Effector memory CD8-positive, alpha-beta T cell (primary cell): ENCODE measurements around the gene PDGFC.

Experiments used
- ATAC-seq: fragments of 150-1000 bp; cut with Tn5 transposase; replicated peaks from 2 replicates; pipeline ENCODE4 v1.10.0; 2021; ENCODE audit warnings: mild to moderate bottlenecking, moderate library complexity
- DNase-seq, 3 experiments: peaks; one replicate each; pipeline ENCODE4 v3.0.0; 2021
- H3K27ac Mint-ChIP-seq, 2 donors: one replicate each; pipeline ENCODE4 v1.8.0; 2022; ENCODE audit warnings: mild to moderate bottlenecking in 2 of 2, mixed read lengths in 2 of 2, moderate library complexity in 2 of 2
- H3K27me3 Mint-ChIP-seq, 2 donors: one replicate each; pipeline ENCODE4 v1.8.0; 2022; ENCODE audit warnings: mixed read lengths in 2 of 2
- H3K36me3 Mint-ChIP-seq: one replicate; pipeline ENCODE4 v1.8.0; 2022; ENCODE audit warnings: mild to moderate bottlenecking, moderate library complexity, mixed read lengths; ENCODE audit not compliant: insufficient read depth
- H3K4me1 Mint-ChIP-seq, 2 donors: one replicate each; pipeline ENCODE4 v1.8.0; 2022; ENCODE audit warnings: low read depth in 2 of 2, mixed read lengths in 2 of 2
- H3K4me3 Mint-ChIP-seq, 2 donors: one replicate each; pipeline ENCODE4 v1.8.0; 2022; ENCODE audit warnings: mild to moderate bottlenecking in 2 of 2, mixed read lengths in 2 of 2, moderate library complexity in 2 of 2
- H3K9me3 Mint-ChIP-seq, 2 donors: one replicate each; pipeline ENCODE4 v1.8.0; 2022; ENCODE audit warnings: mixed read lengths in 2 of 2

The PDGFC gene

GRCh38 chr4:156969101-156969500 lies 2.5 kb downstream of the PDGFC start:
- H3K4me3 Mint-ChIP-seq = no peak overlapping the region
- H3K4me1 Mint-ChIP-seq = peaks cover 0 to 3% of the 10 kb centered on the region in 2 donors
- H3K27ac Mint-ChIP-seq = no peak overlapping the region
- no peak for DNase-seq
- ATAC-seq = no peak
- peaks cover 19 to 26% of the 10 kb centered on the region in 2 donors for H3K27me3 Mint-ChIP-seq
- H3K9me3 Mint-ChIP-seq = peaks cover 5 to 8% of the 10 kb centered on the region in 2 donors
- H3K36me3 Mint-ChIP-seq = no peaks in the 10 kb centered on the region

GRCh38 chr4:156968479-156968984 lies 3.1 kb downstream of the PDGFC start:
- H3K36me3 Mint-ChIP-seq = no peaks in the 10 kb centered on the region
- DNase-seq (no peak), ATAC-seq (no peak)
- H3K27me3 Mint-ChIP-seq = peaks cover 19 to 26% of the 10 kb centered on the region in 2 donors
- H3K4me1 Mint-ChIP-seq = peaks cover 0 to 3% of the 10 kb centered on the region in 2 donors
- H3K9me3 Mint-ChIP-seq = peaks cover 5 to 8% of the 10 kb centered on the region in 2 donors
- H3K4me3 Mint-ChIP-seq = no peak overlapping the region
- no peak overlapping the region for H3K27ac Mint-ChIP-seq

- H3K27me3 Mint-ChIP-seq = peaks cover 13 to 26% of the 10 kb centered on the region in 2 donors
- H3K4me1 Mint-ChIP-seq = peaks cover 0 to 3% of the 10 kb centered on the region in 2 donors
- no peak overlapping the region for H3K4me3 Mint-ChIP-seq
- H3K36me3 Mint-ChIP-seq = no peaks in the 10 kb centered on the region
- ATAC-seq = no peak
- H3K27ac Mint-ChIP-seq = no peak overlapping the region
- no peak for DNase-seq
- H3K9me3 Mint-ChIP-seq = peaks cover 5 to 8% of the 10 kb centered on the region in 2 donors
Measured at GRCh38 chr4:156966836-156967235, 4.8 kb downstream of the PDGFC start.

- H3K27me3 Mint-ChIP-seq = peaks cover 0 to 1% of the 10 kb centered on the region in 2 donors
Measured at GRCh38 chr4:156963419-156963818, 8.2 kb downstream of the PDGFC start.

GRCh38 chr4:156962528-156962974 lies 9.0 kb downstream of the PDGFC start:
- H3K4me1 Mint-ChIP-seq = no peaks in the 10 kb centered on the region
- no peaks in the 10 kb centered on the region for H3K27me3 Mint-ChIP-seq
- DNase-seq (no peak), ATAC-seq (no peak)
- H3K4me3 Mint-ChIP-seq = no peak overlapping the region
- H3K27ac Mint-ChIP-seq = no peak overlapping the region
- peaks cover 7% of the 10 kb centered on the region in 2 donors for H3K9me3 Mint-ChIP-seq
- H3K36me3 Mint-ChIP-seq = no peaks in the 10 kb centered on the region

More at GRCh38 chr4:156963419-156963818, 8.2 kb downstream of the PDGFC start:
- H3K4me1 Mint-ChIP-seq = no peaks in the 10 kb centered on the region
- H3K9me3 Mint-ChIP-seq = peaks cover under 1 to 5% of the 10 kb centered on the region in 2 donors
- no peak overlapping the region for H3K27ac Mint-ChIP-seq
- H3K4me3 Mint-ChIP-seq = no peak overlapping the region
- H3K36me3 Mint-ChIP-seq = no peaks in the 10 kb centered on the region
- no peak for DNase-seq
- no peak for ATAC-seq

- Mint-ChIP-seq H3K9me3 (peaks cover 5 to 10% of the 10 kb centered on the region in 2 donors), H3K36me3 (no peaks in the 10 kb centered on the region), H3K4me3 (no peak overlapping the region), H3K27me3 (no peaks in the 10 kb centered on the region), H3K4me1 (no peaks in the 10 kb centered on the region), H3K27ac (no peak overlapping the region)
- no peak for ATAC-seq
- no peak for DNase-seq
Measured at GRCh38 chr4:156962058-156962358, 9.6 kb downstream of the PDGFC start.

GRCh38 chr4:156961196-156962057 lies 10.2 kb downstream of the PDGFC start:
- no peak overlapping the region for H3K27ac Mint-ChIP-seq

GRCh38 chr4:156959298-156959702 lies 12.3 kb downstream of the PDGFC start:
- no peak for ATAC-seq
- Mint-ChIP-seq H3K4me1 (no peaks in the 10 kb centered on the region), H3K36me3 (no peaks in the 10 kb centered on the region), H3K9me3 (peaks cover 4 to 16% of the 10 kb centered on the region in 2 donors), H3K27ac (no peak overlapping the region), H3K27me3 (no peaks in the 10 kb centered on the region), H3K4me3 (no peak overlapping the region)
- no peak for DNase-seq

More at GRCh38 chr4:156961196-156962057, 10.2 kb downstream of the PDGFC start:
- Mint-ChIP-seq H3K36me3 (no peaks in the 10 kb centered on the region), H3K4me3 (no peak overlapping the region), H3K4me1 (no peaks in the 10 kb centered on the region), H3K27me3 (no peaks in the 10 kb centered on the region), H3K9me3 (peaks cover 4 to 10% of the 10 kb centered on the region in 2 donors)
- DNase-seq = no peak
- no peak for ATAC-seq

GRCh38 chr4:156958276-156959074 lies 13.1 kb downstream of the PDGFC start:
- H3K36me3 Mint-ChIP-seq = no peaks in the 10 kb centered on the region
- H3K27me3 Mint-ChIP-seq = no peaks in the 10 kb centered on the region
- peaks cover 4 to 16% of the 10 kb centered on the region in 2 donors for H3K9me3 Mint-ChIP-seq
- no peaks in the 10 kb centered on the region for H3K4me1 Mint-ChIP-seq
- DNase-seq (no peak), ATAC-seq (no peak)
- no peak overlapping the region for H3K4me3 Mint-ChIP-seq
- no peak overlapping the region for H3K27ac Mint-ChIP-seq

- Mint-ChIP-seq H3K27ac (no peak overlapping the region), H3K27me3 (no peaks in the 10 kb centered on the region), H3K4me3 (no peak overlapping the region), H3K36me3 (no peaks in the 10 kb centered on the region), H3K9me3 (peaks cover 4 to 16% of the 10 kb centered on the region in 2 donors), H3K4me1 (no peaks in the 10 kb centered on the region)
- ATAC-seq = no peak
- no peak for DNase-seq
Measured at GRCh38 chr4:156957556-156957955, 14.0 kb downstream of the PDGFC start.

- H3K27me3 Mint-ChIP-seq = no peaks in the 10 kb centered on the region
- H3K27ac Mint-ChIP-seq = no peak overlapping the region
- DNase-seq (no peak), ATAC-seq (no peak)
- no peaks in the 10 kb centered on the region for H3K36me3 Mint-ChIP-seq
- H3K4me1 Mint-ChIP-seq = no peaks in the 10 kb centered on the region
- H3K4me3 Mint-ChIP-seq = no peak overlapping the region
- H3K9me3 Mint-ChIP-seq = peaks cover 4 to 16% of the 10 kb centered on the region in 2 donors
Measured at GRCh38 chr4:156956826-156957368, 14.7 kb downstream of the PDGFC start.

GRCh38 chr4:156956359-156956758 lies 15.2 kb downstream of the PDGFC start:
- H3K27me3 Mint-ChIP-seq = no peaks in the 10 kb centered on the region
- H3K36me3 Mint-ChIP-seq = no peaks in the 10 kb centered on the region
- H3K27ac Mint-ChIP-seq = no peak overlapping the region
- no peak overlapping the region for H3K4me3 Mint-ChIP-seq
- ATAC-seq = no peak
- H3K9me3 Mint-ChIP-seq = peaks cover 4 to 16% of the 10 kb centered on the region in 2 donors
- DNase-seq = no peak
- no peaks in the 10 kb centered on the region for H3K4me1 Mint-ChIP-seq

- Mint-ChIP-seq H3K4me3 (no peak overlapping the region), H3K36me3 (no peaks in the 10 kb centered on the region), H3K27me3 (no peaks in the 10 kb centered on the region), H3K4me1 (no peaks in the 10 kb centered on the region), H3K9me3 (peaks cover 4 to 16% of the 10 kb centered on the region in 2 donors), H3K27ac (no peak overlapping the region)
- DNase-seq = no peak
- no peak for ATAC-seq
Measured at GRCh38 chr4:156954587-156954986, 17.0 kb downstream of the PDGFC start.
